Caco-2 (cell line): Measurements from ENCODE around the gene PCNP. TPM values are rescaled to one million over a fixed set of nuclear protein-coding genes. Genes with fewer than 3 reads are reported as not detected.

ENCODE experiments used
- BruUV-seq: library from RNA; stranded (reverse); fragments of 400-500 nt; replicated peaks from 2 replicates; lab custom pipeline; 2021; lab: Mats Ljungman, UMichigan
- CTCF ChIA-PET: fragments of 300-600 bp; sonication (Branson Sonifier 250); formaldehyde crosslinking; loops from one replicate; lab custom pipeline; 2022; ENCODE audit warnings: antibody characterized with exemption; lab: Charles Lee
- POLR2A ChIA-PET: fragments of 300-600 bp; sonication (Branson Sonifier 250); formaldehyde crosslinking; loops from one replicate; lab custom pipeline; 2022; ENCODE audit warnings: antibody characterized with exemption; lab: Charles Lee
- DNase-seq, 2 experiments: peaks; one replicate each; pipeline versions ENCODE4 v3.0.0 to v3.0.0-alpha.2; 2020 to 2022
- H3K27me3 ChIP-seq: replicated peaks from 2 replicates; pipeline ENCODE4 v1.6.0; 2011; ENCODE audit warnings: low read length; ENCODE audit not compliant: control insufficient read depth, insufficient read depth
- H3K36me3 ChIP-seq: 2 replicates; pipeline ENCODE4 v1.5.1; 2011; ENCODE audit warnings: low read length; ENCODE audit not compliant: control insufficient read depth, insufficient read depth
- H3K4me1 ChIP-seq: fragments of 250-450 bp; sonication (Bioruptor Pico); 2 replicates; pipeline ENCODE4 v1.5.1; 2020; ENCODE audit warnings: mild to moderate bottlenecking
- H3K4me3 ChIP-seq: 2 replicates; pipeline ENCODE4 v1.5.1; 2011; ENCODE audit warnings: low read depth, mild to moderate bottlenecking, control low read depth, low read length
- H3K9me3 ChIP-seq: fragments of 250-450 bp; sonication (Bioruptor Pico); 2 replicates; pipeline ENCODE4 v1.5.1; 2020; ENCODE audit warnings: mild to moderate bottlenecking, moderate library complexity
- H3K27ac Mint-ChIP-seq: one replicate; pipeline ENCODE4 v1.8.0; 2022; ENCODE audit warnings: mixed read lengths; ENCODE audit not compliant: unreplicated experiment
- H3K27me3 Mint-ChIP-seq: one replicate; pipeline ENCODE4 v1.8.0; 2022; ENCODE audit warnings: mixed read lengths; ENCODE audit not compliant: insufficient read depth, unreplicated experiment
- H3K36me3 Mint-ChIP-seq: one replicate; pipeline ENCODE4 v1.8.0; 2022; ENCODE audit warnings: mild to moderate bottlenecking, mixed read lengths; ENCODE audit not compliant: insufficient read depth, unreplicated experiment
- H3K4me1 Mint-ChIP-seq: one replicate; pipeline ENCODE4 v1.8.0; 2022; ENCODE audit warnings: low read depth, mixed read lengths; ENCODE audit not compliant: unreplicated experiment
- H3K4me3 Mint-ChIP-seq: one replicate; pipeline ENCODE4 v1.8.0; 2022; ENCODE audit warnings: mild to moderate bottlenecking, moderate library complexity, mixed read lengths; ENCODE audit not compliant: unreplicated experiment
- H3K9me3 Mint-ChIP-seq: one replicate; pipeline ENCODE4 v1.8.0; 2022; ENCODE audit warnings: mixed read lengths; ENCODE audit not compliant: unreplicated experiment
- intact Hi-C: fragments of 100-400 bp; cut with micrococcal nuclease; formaldehyde crosslinking; loops from one replicate; pipeline ENCODE4 v1.10.0; 2022; ENCODE audit not compliant: unreplicated experiment
- total RNA-seq: library from RNA; stranded (reverse); gene quantifications from 2 replicates; pipeline ENCODE4 v1.2.3, GENCODE V29; 2022
- TF ChIP-seq, protein P1 (sequence below), 2 experiments: fragments of 200-600 bp in 1 of 2; IDR thresholded peaks; 1 replicate in 1 of 2; 2 replicates in 1 of 2; pipeline versions ENCODE4 v1.5.1 to v1.8.0; 2011 to 2022; ENCODE audit warnings: antibody characterized with exemption in 1 of 2, control low read depth in 1 of 2, inconsistent platforms in 1 of 2, low read depth in 1 of 2, low read length in 1 of 2, mild to moderate bottlenecking in 1 of 2, moderate library complexity in 1 of 2; ENCODE audit not compliant: insufficient read depth in 1 of 2, severe bottlenecking in 1 of 2, unreplicated experiment in 1 of 2

PCNP gene
- total RNA-seq, 1 experiment from 2014 or later = 141 TPM

DNA sequence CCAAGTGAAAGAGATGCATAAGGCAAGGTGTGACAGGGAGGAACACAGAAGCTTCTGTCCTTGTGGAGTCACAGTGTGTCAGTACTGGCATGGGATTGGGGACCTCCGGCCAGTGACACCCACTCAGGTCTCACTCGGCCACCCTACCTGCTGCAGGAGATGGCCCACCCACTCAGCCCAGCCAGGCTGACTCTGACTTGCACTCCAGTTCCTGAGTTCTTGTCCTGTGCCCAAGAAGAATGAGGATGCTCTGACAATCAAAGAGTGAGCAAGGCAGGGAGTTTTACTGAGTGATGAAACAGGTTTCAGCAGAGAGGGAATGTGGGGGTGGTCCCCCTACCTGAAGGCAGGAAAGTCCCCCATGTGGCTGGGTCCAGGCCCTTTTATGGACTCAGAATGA is 50.9 kb downstream of the PCNP start:
- peaks cover 12% of the 10 kb centered on the region for H3K9me3 Mint-ChIP-seq
- no peak for DNase-seq
- no peaks in the 10 kb centered on the region for H3K4me1 ChIP-seq
- ChIA-PET POLR2A (no interaction called here), CTCF (no interaction called here)
- BruUV-seq = no TSS peak
- no peaks in the 10 kb centered on the region for H3K27me3 Mint-ChIP-seq
- no peaks in the 10 kb centered on the region for H3K9me3 ChIP-seq
- intact Hi-C loops = no loop called here
- H3K4me3 ChIP-seq = no peak overlapping the region
- H3K36me3 Mint-ChIP-seq = no peaks in the 10 kb centered on the region
- H3K27ac Mint-ChIP-seq = no peak overlapping the region
- no peaks in the 10 kb centered on the region for H3K27me3 ChIP-seq
- no peaks in the 10 kb centered on the region for H3K4me1 Mint-ChIP-seq
- H3K36me3 ChIP-seq = no peaks in the 10 kb centered on the region
- H3K4me3 Mint-ChIP-seq = no peak overlapping the region
- TF ChIP-seq, protein P1, sequence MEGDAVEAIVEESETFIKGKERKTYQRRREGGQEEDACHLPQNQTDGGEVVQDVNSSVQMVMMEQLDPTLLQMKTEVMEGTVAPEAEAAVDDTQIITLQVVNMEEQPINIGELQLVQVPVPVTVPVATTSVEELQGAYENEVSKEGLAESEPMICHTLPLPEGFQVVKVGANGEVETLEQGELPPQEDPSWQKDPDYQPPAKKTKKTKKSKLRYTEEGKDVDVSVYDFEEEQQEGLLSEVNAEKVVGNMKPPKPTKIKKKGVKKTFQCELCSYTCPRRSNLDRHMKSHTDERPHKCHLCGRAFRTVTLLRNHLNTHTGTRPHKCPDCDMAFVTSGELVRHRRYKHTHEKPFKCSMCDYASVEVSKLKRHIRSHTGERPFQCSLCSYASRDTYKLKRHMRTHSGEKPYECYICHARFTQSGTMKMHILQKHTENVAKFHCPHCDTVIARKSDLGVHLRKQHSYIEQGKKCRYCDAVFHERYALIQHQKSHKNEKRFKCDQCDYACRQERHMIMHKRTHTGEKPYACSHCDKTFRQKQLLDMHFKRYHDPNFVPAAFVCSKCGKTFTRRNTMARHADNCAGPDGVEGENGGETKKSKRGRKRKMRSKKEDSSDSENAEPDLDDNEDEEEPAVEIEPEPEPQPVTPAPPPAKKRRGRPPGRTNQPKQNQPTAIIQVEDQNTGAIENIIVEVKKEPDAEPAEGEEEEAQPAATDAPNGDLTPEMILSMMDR (IDR thresholded peaks at IDR 0.05; ENCODE audit: insufficient read depth in 1 of 2, low read depth in 1 of 2, low read length in 1 of 2, severe bottlenecking in 1 of 2, unreplicated experiment in 1 of 2) = no peak

DNA sequence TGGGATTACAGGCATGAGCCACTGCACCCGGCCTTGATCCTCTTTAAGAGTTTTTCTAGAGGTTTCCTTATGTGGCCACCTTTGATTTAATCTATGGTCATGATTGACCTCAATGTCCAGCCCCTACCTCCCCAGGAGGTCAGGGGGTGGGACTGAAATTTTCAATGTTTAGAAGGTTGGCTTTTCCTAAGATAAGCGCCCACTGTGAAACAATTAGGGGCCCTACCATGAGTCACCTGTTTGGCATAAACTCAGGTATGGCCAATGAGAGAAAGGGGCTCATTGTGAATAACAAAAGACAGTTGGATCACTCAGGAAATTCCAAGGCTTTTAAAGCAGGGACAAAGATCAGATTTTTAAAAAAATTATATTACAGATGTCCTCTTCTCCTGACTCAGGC is 51.9 kb downstream of the PCNP start:
- peaks cover 12% of the 10 kb centered on the region for H3K9me3 Mint-ChIP-seq
- H3K4me3 Mint-ChIP-seq = no peak overlapping the region
- H3K36me3 ChIP-seq = no peaks in the 10 kb centered on the region
- no peaks in the 10 kb centered on the region for H3K9me3 ChIP-seq
- H3K27ac Mint-ChIP-seq = no peak overlapping the region
- no peaks in the 10 kb centered on the region for H3K27me3 Mint-ChIP-seq
- no peaks in the 10 kb centered on the region for H3K36me3 Mint-ChIP-seq
- no peak overlapping the region for H3K4me3 ChIP-seq
- CTCF ChIA-PET = no interaction called here
- BruUV-seq = no TSS peak
- no peak for DNase-seq
- POLR2A ChIA-PET = no interaction called here
- H3K4me1 ChIP-seq = no peaks in the 10 kb centered on the region
- no peaks in the 10 kb centered on the region for H3K27me3 ChIP-seq
- TF ChIP-seq, protein P1 (IDR thresholded peaks at IDR 0.05; ENCODE audit: insufficient read depth in 1 of 2, low read depth in 1 of 2, low read length in 1 of 2, severe bottlenecking in 1 of 2, unreplicated experiment in 1 of 2) = no peak
- H3K4me1 Mint-ChIP-seq = no peaks in the 10 kb centered on the region
- intact Hi-C loops = no loop called here

DNA sequence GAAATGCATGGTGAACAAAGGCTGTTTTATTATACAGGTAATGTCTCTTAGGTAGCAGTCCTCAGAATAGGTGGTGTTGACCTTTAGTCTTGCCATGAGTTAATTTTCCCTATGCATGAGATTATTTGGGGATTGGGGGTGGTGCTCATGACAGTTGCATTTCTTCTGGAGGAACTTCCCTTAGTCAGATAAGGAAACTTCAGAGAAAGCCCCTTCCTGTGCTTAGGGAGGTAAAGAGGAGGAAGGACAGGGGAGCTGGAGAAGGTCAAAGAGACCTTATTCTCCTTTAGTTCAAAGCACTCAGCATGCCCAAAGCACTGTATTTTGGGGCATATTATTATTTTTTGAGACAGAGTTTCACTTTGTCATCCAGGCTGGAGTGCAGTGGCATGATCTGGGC is 55.2 kb downstream of the PCNP start:
- H3K4me3 ChIP-seq = no peak overlapping the region
- intact Hi-C loops = no loop called here
- H3K36me3 ChIP-seq = no peaks in the 10 kb centered on the region
- no peak for DNase-seq
- CTCF ChIA-PET = no interaction called here
- Mint-ChIP-seq H3K27ac (no peak overlapping the region), H3K4me1 (peaks cover 11% of the 10 kb centered on the region), H3K27me3 (peaks cover 3% of the 10 kb centered on the region), H3K36me3 (no peaks in the 10 kb centered on the region), H3K9me3 (peaks cover 12% of the 10 kb centered on the region), H3K4me3 (no peak overlapping the region)
- POLR2A ChIA-PET = no interaction called here
- TF ChIP-seq, protein P1 (IDR thresholded peaks at IDR 0.05; ENCODE audit: insufficient read depth in 1 of 2, low read depth in 1 of 2, low read length in 1 of 2, severe bottlenecking in 1 of 2, unreplicated experiment in 1 of 2) = no peak
- H3K27me3 ChIP-seq = no peaks in the 10 kb centered on the region
- no TSS peak for BruUV-seq
- H3K4me1 ChIP-seq = no peaks in the 10 kb centered on the region
- no peaks in the 10 kb centered on the region for H3K9me3 ChIP-seq
